Activated T-cell treated with anti-CD3 and anti-CD28 coated beads, Interleukin-2, amount 50 U/mL, for 4 hours (primary cell): Measurements from ENCODE around the gene RHO. TPM values are rescaled to one million over a fixed set of nuclear protein-coding genes. Genes with fewer than 3 reads are reported as not detected.
A peak's percentile ranks its signal among the peaks of the same experiment; 100 is the strongest.

ENCODE experiments used
- ATAC-seq, 2 donors: fragments of 200-7000 bp; cut with Tn5 transposase; one replicate each; pipeline ENCODE4 v1.10.0; 2021
- DNase-seq: peaks from one replicate; pipeline ENCODE4 v3.0.0-alpha.2; 2020
- H3K27me3 Mint-ChIP-seq: one replicate; pipeline ENCODE4 v1.8.0; 2021; ENCODE audit warnings: low read depth, mixed read lengths
- H3K36me3 Mint-ChIP-seq: one replicate; pipeline ENCODE4 v1.8.0; 2022; ENCODE audit warnings: mixed read lengths; ENCODE audit not compliant: insufficient read depth
- H3K4me1 Mint-ChIP-seq: one replicate; pipeline ENCODE4 v1.8.0; 2021; ENCODE audit warnings: low read depth, mixed read lengths
- H3K4me3 Mint-ChIP-seq: one replicate; pipeline ENCODE4 v1.8.0; 2021; ENCODE audit warnings: mild to moderate bottlenecking, moderate library complexity, mixed read lengths
- H3K9me3 Mint-ChIP-seq: one replicate; pipeline ENCODE4 v1.8.0; 2021; ENCODE audit warnings: mixed read lengths
- total RNA-seq, 3 donors: library from RNA; stranded (reverse); gene quantifications; one replicate each; pipeline ENCODE4 v1.2.1, GENCODE V29; 2021

The RHO gene
- total RNA-seq, 3 donors from 2014 or later, result not detected

DNA sequence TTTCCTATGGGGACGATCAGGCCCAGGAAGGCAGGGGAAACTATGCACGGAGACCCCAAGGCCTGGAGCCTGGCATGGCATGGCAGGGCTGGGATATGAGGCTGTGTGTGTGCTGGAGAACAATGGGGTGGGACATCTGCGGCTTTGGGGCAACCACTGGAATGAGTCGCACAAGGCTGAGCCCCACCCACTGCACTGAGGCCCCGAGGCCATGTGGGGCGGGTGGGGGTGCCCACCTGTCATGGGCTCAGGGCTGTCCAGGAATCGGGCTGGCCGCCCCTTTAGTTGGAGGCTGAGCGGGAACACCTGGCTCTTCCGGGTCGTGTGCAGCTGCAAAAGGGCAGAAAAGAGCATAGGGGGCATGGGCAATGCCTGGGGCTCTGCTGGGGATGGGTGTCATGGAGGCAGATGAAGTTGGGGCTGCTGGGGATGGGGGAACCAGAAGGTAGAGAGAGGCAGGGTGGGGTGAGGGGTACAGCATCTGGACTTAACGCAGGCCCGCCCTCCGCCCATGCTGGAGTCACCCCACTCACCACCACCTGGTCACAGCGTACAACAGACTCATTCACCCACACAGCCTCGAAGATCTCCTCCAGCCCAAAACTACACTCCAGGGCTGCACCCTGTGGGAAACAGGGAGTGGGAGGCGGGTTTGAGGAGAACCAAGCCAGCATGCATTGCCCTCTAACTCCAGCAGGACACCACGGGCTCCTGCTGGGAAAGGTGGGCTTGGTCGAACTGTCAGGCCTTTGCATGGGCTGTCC lies 47.0 kb downstream of the RHO start:
- no peak overlapping the region for H3K4me3 Mint-ChIP-seq
- H3K9me3 Mint-ChIP-seq, result no peaks in the 10 kb centered on the region
- DNase-seq (no peak), ATAC-seq (no peak)
- peaks cover 39% of the 10 kb centered on the region for H3K4me1 Mint-ChIP-seq
- peaks cover 2% of the 10 kb centered on the region for H3K36me3 Mint-ChIP-seq
- H3K27me3 Mint-ChIP-seq, result no peaks in the 10 kb centered on the region

DNA sequence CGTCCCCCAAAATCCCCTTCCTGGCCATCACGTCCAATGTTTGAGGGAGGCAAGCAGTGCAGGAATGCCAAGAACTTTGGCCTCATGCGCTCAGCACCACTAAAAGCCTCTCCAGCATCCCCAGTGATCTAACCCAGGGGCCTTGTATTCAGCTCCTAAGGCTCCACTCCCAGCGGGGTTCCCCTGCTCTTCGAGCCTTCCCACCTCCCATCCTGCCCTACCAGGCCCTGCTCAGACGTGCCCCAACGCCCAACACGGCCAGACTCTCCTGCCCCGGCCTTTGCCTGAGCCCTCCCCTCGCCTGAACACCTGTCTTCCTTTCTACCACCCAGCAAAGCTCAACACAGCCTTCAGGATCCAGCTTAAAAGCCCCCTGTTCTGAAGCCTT lies 47.6 kb downstream of the RHO start:
- Mint-ChIP-seq H3K9me3 (no peaks in the 10 kb centered on the region), H3K36me3 (peaks cover 2% of the 10 kb centered on the region), H3K4me3 (no peak overlapping the region), H3K27me3 (no peaks in the 10 kb centered on the region), H3K4me1 (peaks cover 39% of the 10 kb centered on the region)
- no peak for ATAC-seq
- DNase-seq, result no peak

DNA sequence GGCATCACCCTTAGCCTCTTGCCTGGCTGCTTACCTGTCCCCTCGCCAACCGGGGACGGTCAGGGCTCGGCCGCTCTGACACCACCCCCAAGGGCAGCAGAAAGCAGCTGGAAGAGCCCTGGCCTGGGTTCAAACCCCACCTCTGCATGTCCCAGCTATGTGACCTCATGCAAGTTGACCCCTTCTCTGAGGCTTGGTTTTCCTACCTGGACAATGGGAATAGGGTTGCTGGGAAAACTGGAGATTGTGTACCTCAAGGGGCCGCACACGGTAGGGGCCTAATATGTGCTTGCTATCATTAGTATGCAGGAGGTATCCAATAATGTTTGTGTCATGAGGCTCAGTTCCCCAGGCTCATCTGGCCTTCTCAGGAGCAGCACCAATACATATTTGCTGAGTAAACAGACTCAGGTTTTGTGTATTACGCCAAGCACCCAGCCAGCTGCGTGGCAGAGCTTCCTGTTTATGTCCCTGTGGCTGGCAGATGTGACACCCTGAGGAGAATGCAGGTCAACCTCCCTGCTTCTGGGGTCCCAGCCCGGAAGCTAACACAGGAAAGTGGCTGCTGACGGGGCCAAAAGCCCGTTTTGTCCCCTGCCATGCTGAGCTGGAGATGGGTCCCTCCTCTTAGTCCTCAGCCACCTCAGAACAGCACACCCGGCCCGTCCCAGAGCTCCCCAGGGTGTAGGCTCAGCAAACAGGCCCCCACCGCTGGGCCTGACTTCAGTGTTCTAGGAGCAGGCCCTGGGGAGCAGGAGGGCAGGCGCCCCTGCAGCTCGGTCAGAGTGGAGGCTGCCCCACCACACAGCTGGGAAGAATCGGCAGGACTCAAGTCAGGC lies 48.3 kb downstream of the RHO start:
- Mint-ChIP-seq H3K36me3 (peaks cover 2% of the 10 kb centered on the region), H3K9me3 (no peaks in the 10 kb centered on the region), H3K27me3 (no peaks in the 10 kb centered on the region), H3K4me3 (no peak overlapping the region), H3K4me1 (peaks cover 39% of the 10 kb centered on the region)
- ATAC-seq, result peak; percentile 55 to 75
- DNase-seq, result peak; percentile 38

DNA sequence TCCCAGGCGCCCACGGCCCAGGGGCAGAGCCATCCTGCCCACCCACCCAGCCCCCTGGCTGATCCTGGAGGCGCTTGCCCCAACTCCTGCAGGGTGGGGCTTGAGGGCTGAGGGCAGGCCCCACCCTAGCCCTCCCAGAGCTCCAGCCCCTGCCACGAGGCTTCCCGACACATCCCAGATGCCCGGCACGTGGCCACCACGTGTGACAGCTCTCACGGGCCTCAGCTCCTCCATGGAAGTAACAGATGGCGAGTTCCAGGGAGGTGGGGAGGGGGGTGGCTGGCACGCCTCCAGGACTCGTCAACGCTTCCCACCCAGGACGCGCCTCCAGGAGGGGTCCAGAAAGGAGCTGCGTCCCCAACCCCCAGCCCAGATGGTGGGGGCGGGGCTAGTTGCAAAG lies 48.9 kb downstream of the RHO start:
- Mint-ChIP-seq H3K36me3 (no peaks in the 10 kb centered on the region), H3K9me3 (no peaks in the 10 kb centered on the region), H3K4me3 (no peak overlapping the region), H3K4me1 (peaks cover 39% of the 10 kb centered on the region), H3K27me3 (no peaks in the 10 kb centered on the region)
- peak in 1 of 2 donors; percentile 5 for ATAC-seq
- no peak for DNase-seq

DNA sequence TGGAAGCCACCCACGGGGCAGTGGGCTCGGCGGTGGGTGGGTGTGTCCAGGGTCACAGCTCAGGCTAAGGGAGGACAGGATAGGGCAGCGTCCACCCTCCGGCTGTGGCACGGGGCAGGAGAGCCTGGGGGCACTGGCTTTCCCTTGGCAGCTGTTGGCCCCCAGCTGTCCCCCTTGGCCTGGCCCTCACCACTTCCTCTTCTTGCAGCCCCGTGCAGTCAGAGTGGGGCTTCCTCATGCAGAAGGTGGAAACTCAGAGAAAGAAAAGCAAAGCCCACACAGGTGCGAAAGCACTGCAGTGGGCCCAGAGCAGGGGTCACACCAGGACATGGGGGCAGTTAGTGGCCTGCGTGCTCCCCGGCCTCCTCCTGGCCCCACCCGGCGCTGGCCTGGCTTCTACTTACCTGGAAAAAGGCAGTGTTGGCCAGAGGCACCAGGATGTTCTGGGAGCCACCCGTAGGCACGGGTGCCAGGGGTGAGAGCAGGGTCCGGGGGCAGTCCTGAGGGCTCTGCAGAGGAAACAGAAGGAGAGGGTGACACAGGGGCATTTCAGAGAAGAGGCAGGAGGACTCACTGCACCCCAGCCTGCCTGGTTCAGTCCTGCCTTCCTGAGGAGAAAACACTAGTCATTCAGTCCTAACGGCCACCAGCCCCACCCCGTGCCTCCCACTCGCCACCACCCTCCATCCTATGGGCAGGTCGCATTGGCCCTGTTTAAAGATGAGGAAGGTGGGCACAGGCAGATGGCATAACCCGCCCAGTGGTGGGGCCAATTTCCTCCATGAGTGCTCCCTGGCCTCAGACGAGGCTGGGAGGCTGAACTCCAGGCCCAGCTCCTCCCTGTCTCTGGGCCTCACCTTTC lies 49.7 kb downstream of the RHO start:
- DNase-seq, result no peak
- H3K4me1 Mint-ChIP-seq, result peaks cover 39% of the 10 kb centered on the region
- no peaks in the 10 kb centered on the region for H3K27me3 Mint-ChIP-seq
- ATAC-seq, result peak in 1 of 2 donors; percentile 14
- H3K36me3 Mint-ChIP-seq, result no peaks in the 10 kb centered on the region
- no peaks in the 10 kb centered on the region for H3K9me3 Mint-ChIP-seq
- peak overlapping the region; percentile 13 for H3K4me3 Mint-ChIP-seq

DNA sequence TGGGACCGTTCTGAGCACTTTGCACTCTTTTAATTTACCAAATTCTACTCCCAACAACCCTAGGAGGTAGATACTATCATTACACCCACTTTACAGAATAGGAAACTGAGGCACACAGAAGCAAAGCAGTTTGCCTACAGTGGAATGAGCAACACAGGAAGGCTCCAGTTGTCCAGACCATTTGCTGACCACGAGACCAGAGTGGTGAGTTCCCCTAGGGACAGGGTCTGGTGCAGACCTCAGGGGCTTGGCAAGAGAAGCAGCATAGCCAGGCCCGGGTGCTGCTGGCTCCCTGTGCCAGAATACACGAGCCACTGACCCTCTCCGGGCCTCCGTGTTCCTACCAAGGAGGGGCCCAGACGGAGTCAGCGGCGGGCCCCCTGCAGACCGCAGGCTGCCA lies 51.6 kb downstream of the RHO start:
- no peak overlapping the region for H3K4me3 Mint-ChIP-seq
- no peaks in the 10 kb centered on the region for H3K9me3 Mint-ChIP-seq
- no peaks in the 10 kb centered on the region for H3K27me3 Mint-ChIP-seq
- no peaks in the 10 kb centered on the region for H3K36me3 Mint-ChIP-seq
- DNase-seq (no peak), ATAC-seq (no peak)
- peaks cover 35% of the 10 kb centered on the region for H3K4me1 Mint-ChIP-seq

- no peaks in the 10 kb centered on the region for H3K9me3 Mint-ChIP-seq
- H3K27me3 Mint-ChIP-seq, result no peaks in the 10 kb centered on the region
- no peaks in the 10 kb centered on the region for H3K36me3 Mint-ChIP-seq
- DNase-seq (no peak), ATAC-seq (no peak)
- H3K4me1 Mint-ChIP-seq, result peaks cover 19% of the 10 kb centered on the region
- H3K4me3 Mint-ChIP-seq, result no peak overlapping the region
These were observed 53.2 kb downstream of the RHO start for GRCh38 chr3:129581623-129582022.

GRCh38 chr3:129582799-129583198 lies 54.4 kb downstream of the RHO start:
- DNase-seq (no peak), ATAC-seq (no peak)
- H3K4me3 Mint-ChIP-seq, result no peak overlapping the region
- peaks cover 12% of the 10 kb centered on the region for H3K4me1 Mint-ChIP-seq
- no peaks in the 10 kb centered on the region for H3K9me3 Mint-ChIP-seq
- no peaks in the 10 kb centered on the region for H3K36me3 Mint-ChIP-seq
- H3K27me3 Mint-ChIP-seq, result no peaks in the 10 kb centered on the region

- Mint-ChIP-seq H3K4me3 (no peak overlapping the region), H3K36me3 (no peaks in the 10 kb centered on the region)
- ATAC-seq, result no peak
These were observed 54.9 kb downstream of the RHO start for GRCh38 chr3:129583289-129583688.

DNA sequence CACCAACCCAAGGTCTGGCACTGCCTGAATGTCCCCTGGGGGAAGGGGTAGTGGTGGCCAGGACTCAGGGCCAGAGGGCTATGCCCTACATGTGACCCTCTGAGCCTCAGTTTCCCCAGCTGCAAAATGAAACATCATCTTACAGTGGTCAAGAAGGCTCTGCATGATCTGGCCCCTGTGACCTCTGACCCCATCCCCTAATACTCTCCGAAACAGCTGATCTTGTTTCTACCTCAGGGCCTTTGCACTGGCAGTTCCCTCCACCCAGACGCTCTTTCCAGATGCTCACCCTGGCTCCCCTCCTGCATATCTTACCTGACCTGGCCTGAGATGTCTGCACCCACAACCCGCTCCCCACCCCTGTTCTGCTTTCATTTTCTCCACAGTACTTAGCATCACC lies 56.2 kb downstream of the RHO start:
- Mint-ChIP-seq H3K36me3 (no peaks in the 10 kb centered on the region), H3K9me3 (no peaks in the 10 kb centered on the region), H3K4me3 (no peak overlapping the region), H3K4me1 (no peaks in the 10 kb centered on the region), H3K27me3 (no peaks in the 10 kb centered on the region)
- no peak for DNase-seq
- no peak for ATAC-seq

More at GRCh38 chr3:129583289-129583688, 54.9 kb downstream of the RHO start:
- no peak for DNase-seq
- H3K27me3 Mint-ChIP-seq, result no peaks in the 10 kb centered on the region
- H3K9me3 Mint-ChIP-seq, result no peaks in the 10 kb centered on the region
- H3K4me1 Mint-ChIP-seq, result peaks cover 8% of the 10 kb centered on the region

Other genes with a start within 250 kb of the RHO start
- 10 to 100 TPM; 62.3 to 74.9 (median 68.6) TPM for gene HMCES, start 249.8 kb upstream of the RHO start, total RNA-seq
- gene EFCAB12, start 100.0 kb upstream of the RHO start, total RNA-seq, result under 1 TPM; 0.21 to 0.65 (median 0.33) TPM
- 10 to 100 TPM; 40.4 to 47.0 (median 45.3) TPM for gene MBD4, start 88.7 kb upstream of the RHO start, total RNA-seq
- 1 to 10 TPM; 8.7 to 9.7 (median 8.9) TPM for gene IFT122, start 88.4 kb upstream of the RHO start, total RNA-seq
- gene H1-8, start 14.5 kb downstream of the RHO start, total RNA-seq, result not detected
- 1 to 10 TPM; 4.8 to 6.2 (median 6.1) TPM for gene PLXND1, start 78.0 kb downstream of the RHO start, total RNA-seq